Ishikawa (cell line): ENCODE results near the gene LDLR.

Experiments
- CEBPB ChIP-seq: IDR thresholded peaks from 2 replicates; pipeline ENCODE4 v1.6.1; 2012
- EP300 ChIP-seq: IDR thresholded peaks from 2 replicates; pipeline ENCODE4 v1.6.1; 2012; ENCODE audit warnings: borderline replicate concordance
- FOXM1 ChIP-seq: IDR thresholded peaks from 2 replicates; pipeline ENCODE4 v1.6.1; 2012; ENCODE audit warnings: low read depth, borderline replicate concordance
- MAX ChIP-seq: IDR thresholded peaks from 2 replicates; pipeline ENCODE4 v1.6.1; 2012
- NFIC ChIP-seq: IDR thresholded peaks from 2 replicates; pipeline ENCODE4 v1.6.1; 2012
- RAD21 ChIP-seq: IDR thresholded peaks from 2 replicates; pipeline ENCODE4 v1.6.1; 2012; ENCODE audit warnings: low read depth
- TAF1 ChIP-seq: IDR thresholded peaks from 2 replicates; pipeline ENCODE4 v1.6.1; 2012; ENCODE audit warnings: low read depth, mild to moderate bottlenecking
- TCF12 ChIP-seq: IDR thresholded peaks from 2 replicates; pipeline ENCODE4 v1.6.1; 2012; ENCODE audit warnings: low read depth
- TEAD4 ChIP-seq: IDR thresholded peaks from 2 replicates; pipeline ENCODE4 v1.6.1; 2012
- YY1 ChIP-seq: IDR thresholded peaks from 2 replicates; pipeline ENCODE4 v1.6.1; 2012; ENCODE audit warnings: low read depth
- TF ChIP-seq, protein P1 (sequence below): IDR thresholded peaks from 2 replicates; pipeline ENCODE4 v1.6.1; 2012; ENCODE audit warnings: low read depth, mild to moderate bottlenecking

- TF ChIP-seq TEAD4: no peak
- no peak for TF ChIP-seq FOXM1
- no peak for TF ChIP-seq EP300
- TF ChIP-seq YY1: no peak
- TF ChIP-seq CEBPB: no peak
- TF ChIP-seq TAF1: no peak
- TF ChIP-seq, protein P1, sequence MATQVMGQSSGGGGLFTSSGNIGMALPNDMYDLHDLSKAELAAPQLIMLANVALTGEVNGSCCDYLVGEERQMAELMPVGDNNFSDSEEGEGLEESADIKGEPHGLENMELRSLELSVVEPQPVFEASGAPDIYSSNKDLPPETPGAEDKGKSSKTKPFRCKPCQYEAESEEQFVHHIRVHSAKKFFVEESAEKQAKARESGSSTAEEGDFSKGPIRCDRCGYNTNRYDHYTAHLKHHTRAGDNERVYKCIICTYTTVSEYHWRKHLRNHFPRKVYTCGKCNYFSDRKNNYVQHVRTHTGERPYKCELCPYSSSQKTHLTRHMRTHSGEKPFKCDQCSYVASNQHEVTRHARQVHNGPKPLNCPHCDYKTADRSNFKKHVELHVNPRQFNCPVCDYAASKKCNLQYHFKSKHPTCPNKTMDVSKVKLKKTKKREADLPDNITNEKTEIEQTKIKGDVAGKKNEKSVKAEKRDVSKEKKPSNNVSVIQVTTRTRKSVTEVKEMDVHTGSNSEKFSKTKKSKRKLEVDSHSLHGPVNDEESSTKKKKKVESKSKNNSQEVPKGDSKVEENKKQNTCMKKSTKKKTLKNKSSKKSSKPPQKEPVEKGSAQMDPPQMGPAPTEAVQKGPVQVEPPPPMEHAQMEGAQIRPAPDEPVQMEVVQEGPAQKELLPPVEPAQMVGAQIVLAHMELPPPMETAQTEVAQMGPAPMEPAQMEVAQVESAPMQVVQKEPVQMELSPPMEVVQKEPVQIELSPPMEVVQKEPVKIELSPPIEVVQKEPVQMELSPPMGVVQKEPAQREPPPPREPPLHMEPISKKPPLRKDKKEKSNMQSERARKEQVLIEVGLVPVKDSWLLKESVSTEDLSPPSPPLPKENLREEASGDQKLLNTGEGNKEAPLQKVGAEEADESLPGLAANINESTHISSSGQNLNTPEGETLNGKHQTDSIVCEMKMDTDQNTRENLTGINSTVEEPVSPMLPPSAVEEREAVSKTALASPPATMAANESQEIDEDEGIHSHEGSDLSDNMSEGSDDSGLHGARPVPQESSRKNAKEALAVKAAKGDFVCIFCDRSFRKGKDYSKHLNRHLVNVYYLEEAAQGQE: no peak
- no peak for TF ChIP-seq MAX
- no peak for TF ChIP-seq RAD21
- TF ChIP-seq NFIC: no peak
- TF ChIP-seq TCF12: no peak
Measured at GRCh38 chr19:11105014-11105636, 15.9 kb downstream of the LDLR start.
